ENCODE measurements around the gene COMMD8.
"Not testable (repeated sequence)": the region's sequence is repeated elsewhere in the genome, so short reads cannot be mapped to it uniquely, and the experiment has no call there.

The COMMD8 gene

DNA sequence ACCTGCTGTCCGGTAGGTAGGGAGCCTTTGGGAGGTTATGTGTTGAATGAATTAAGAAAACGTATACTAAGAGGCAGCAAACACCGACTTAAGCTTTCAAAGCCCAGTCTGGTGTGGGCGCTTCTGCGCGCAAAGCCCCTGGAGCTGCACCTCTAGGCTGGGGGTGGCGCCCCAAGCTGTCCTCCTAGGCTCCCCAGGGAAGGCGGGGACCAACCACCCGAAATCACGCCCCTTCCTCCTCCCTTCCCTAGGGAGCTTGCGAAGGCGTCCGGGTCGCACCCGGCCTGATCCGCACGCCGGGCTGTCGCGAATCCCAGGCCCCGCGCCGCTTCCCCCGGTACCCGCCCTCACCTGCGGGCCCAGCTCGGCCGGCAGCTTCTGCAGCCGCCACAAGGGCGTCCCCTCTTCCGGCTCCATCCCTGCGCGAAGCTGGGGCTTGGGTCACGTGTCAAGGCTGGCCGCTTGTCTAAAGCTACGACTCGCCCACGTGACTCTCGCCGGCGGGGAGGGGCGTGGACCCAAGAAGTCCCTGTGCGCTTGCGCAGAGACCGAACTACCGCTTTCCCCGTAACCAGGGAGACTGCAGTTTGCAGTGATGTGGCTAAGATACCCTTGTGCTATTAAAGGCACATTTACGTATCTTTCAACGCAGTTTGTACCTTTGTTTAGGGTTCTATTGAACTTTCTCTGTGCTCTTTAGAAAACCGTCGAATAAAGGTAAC is at the start of gene COMMD8:
Gene COMMD8, minus strand, starts transcription at position 468 of the 722 bp plus-strand sequence. Its CDS starts 51 bp downstream, at position 417.
- FAIRE-seq = peak; percentile 97

DNA sequence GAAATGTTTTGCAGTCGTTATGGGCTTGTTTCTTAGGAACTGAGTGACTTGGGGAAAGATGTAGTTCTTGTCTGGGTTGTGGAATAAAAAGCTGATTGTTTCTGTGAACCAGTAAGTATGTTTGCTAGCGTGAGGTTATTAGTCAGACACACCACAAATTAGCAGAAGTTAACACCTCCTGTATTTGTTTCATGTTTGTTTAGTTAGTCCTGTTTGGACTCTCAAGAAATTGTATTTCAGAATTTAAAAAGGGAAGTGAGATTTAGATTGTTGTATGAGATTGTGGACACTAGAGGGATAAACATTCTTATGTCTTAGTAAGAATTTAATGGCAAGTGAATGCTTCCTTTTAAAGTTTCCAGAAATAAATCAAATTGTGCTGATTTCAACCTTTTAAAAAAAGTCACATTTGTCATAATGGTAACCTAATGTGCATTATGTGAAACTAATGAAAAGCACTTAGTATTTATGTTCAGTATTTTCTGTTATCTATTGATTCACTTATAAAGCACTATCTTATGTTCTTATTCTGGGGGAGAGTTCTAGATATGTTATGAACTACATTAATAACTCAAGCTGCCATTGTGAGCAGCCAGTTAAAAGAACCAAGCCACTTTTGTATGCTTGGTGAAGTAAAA is 47.1 kb upstream of the COMMD8 start:
- DNase-seq (ENCODE audit: insufficient read length, low spot score) (no peak), FAIRE-seq (no peak)

More for the DNA sequence above, at the start of gene COMMD8:
- peak; percentile 94 for DNase-seq (ENCODE audit: insufficient read length, low spot score)

DNA sequence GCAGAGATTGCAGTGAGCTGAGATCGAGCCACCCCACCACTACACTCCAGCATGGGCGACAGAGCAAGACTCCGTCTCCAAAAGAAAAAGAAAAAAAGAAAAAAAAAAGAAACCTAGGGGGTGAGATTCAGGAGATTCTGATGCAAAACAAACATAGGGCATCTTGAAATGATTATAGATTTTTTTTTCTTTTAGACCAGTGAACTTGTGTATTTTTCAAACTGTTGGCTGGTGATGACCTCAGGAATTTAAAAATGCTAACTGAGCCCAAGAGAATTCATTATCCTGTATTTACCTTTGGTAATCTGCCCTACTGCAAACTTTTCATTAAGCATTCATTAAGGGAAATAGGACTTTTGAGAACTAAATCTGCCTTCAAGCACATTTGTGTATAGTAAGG is 42.2 kb upstream of the COMMD8 start:
- DNase-seq (ENCODE audit: insufficient read length, low spot score) = no peak
- FAIRE-seq = no peak

DNA sequence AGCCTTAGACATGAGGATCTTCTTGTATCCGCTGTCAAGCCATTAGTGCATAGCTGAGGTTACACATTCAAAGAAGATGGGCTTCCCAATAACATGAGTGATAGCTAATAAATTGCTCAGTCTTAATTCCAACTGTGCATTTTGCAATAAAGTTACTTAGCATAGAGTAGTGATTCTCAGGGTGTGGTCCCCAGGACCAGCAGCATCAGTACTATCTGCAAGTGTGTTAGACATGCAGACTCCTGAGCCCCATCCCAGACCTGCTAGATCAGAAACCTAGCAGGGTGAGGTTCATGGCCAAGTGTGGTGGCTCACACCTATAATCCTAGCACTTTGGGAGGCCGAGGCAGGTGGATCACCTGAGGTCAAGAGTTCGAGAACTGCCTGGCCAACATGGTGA is 41.6 kb upstream of the COMMD8 start:
- DNase-seq (ENCODE audit: insufficient read length, low spot score) = no peak
- FAIRE-seq = no peak

DNA sequence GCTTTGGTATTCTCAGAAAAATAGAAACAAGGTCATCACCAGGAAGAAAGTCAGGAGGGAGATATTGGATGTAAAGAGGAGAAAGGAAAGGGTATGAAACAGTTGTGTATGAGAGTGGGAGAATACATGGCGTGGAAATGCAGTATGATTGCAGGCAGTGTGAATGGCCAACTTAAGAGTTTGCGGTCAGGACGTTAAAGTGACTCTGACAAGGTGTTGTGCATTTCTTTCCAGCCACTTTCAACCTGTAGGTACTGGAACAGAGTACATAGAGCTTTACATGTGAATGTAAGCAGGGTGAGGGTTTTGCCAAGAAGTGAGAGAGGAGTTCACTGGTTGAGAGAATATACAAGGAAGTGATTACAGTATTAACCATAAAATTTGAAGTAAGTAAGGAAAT is 37.3 kb upstream of the COMMD8 start:
- no peak for FAIRE-seq
- no peak for DNase-seq (ENCODE audit: insufficient read length, low spot score)

DNA sequence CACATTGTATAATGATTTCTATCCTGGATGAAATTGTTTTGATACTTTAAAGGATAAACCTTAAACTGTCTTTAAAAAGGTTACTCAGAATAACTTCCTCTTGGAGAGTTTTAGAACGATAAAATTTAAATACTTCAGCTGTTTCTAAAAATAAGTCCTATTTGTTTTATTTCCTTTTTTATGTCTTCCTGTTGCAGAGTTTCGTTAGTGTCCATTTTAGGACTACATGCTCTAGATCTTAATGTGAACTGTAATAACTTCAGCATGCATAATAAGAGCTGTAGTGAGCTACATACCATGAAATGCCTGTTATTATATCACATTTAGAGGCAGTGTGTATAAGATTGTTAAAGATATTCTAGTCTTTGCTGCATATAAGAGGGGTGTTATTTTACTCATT is 36.2 kb upstream of the COMMD8 start:
- no peak for FAIRE-seq
- DNase-seq (ENCODE audit: insufficient read length, low spot score) = no peak

DNA sequence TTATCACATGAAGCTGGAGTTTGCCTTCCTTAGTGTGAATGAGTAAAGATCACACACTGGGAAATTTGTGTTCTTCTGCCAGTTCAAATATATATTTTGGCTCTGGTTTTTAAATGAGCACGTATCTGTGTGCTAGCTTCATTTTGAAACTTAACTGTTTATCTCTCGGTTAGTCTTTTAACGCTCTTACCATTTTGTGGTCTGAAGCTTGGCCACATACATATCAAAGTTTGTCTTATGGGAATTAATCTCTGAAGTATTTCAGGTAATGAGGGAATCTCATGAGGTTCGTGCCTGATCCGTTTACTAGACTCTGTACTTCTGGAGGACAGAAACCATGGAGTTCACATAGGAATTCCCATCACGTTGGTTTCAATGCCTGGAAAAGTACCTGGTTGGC is 35.4 kb upstream of the COMMD8 start:
- FAIRE-seq (no peak), DNase-seq (ENCODE audit: insufficient read length, low spot score) (no peak)

DNA sequence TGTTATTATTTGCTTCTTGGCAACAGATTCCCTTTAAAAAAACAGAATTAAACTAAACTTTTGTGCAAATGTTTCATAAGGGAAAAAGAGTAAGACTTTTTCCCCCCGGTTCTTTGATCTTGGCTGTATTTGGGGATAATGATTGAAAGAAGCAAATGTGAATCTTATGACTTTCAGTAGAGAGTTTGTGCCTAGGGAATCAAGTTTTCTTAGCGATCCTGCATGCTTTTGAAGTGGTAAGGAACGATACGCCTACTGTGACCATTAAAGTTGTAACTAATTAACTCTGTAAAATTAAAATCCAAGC is 30.6 kb upstream of the COMMD8 start:
- DNase-seq (ENCODE audit: insufficient read length, low spot score) (no peak), FAIRE-seq (no peak)

DNA sequence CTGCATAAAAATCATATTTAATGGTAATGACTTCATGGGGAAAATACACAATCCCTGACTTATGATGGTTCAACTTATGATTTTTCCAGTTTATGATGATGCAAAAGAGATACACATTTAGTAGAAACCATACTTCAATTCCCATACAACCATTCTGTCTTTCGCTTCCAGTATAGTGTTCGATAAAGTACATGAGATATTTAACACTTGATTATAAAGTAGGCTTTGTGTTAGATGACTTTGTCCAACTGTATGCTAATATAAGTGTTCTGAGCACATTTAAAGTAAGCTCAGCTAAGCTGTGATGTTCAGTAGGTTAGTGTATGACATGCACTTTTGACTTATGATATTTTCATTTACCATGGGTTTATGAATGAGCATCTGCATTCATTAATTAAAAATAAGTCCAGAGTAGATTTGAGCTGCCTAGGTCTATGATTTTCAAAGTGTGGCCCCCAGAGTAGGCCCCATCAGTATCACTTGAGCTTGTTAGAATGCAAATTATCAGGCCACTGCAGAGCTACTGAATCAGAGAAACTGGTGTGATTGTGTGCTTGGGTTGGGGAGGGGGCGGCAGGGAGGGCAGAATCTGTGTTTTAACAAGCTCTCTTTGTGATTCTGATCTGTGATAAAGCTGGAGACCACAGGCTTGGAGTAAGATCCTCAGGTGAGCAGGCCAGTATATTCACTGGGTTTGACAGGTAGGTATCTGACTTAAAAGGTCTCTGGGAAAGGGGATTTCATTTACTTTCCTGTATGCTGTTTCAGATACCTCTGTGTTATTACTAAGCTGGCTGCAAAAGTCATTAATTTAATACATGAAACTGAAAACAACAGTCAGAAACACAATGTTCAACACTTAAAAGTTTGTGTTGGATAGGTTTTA is 30.0 kb upstream of the COMMD8 start:
- FAIRE-seq (no peak), DNase-seq (ENCODE audit: insufficient read length, low spot score) (no peak)

DNA sequence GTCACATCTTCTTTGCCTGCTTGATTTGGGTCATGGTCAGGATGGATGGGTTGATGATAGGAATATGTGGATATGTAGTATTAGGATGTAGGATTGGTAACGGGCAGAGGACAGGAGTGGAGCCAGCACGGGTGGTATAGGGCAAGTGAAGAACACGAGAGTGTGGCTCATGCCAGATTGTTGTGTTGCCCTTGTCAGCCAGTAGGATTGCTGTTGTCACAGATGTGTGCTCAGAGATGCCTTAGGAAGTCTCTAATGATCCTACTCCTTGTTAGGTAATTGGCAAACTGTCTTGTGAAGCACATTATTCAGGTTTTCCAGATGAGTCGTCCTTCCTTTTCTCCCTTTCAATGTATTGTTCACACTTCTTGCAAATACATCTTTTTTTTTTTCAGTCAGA is 27.0 kb upstream of the COMMD8 start:
- no peak for DNase-seq (ENCODE audit: insufficient read length, low spot score)
- peak; percentile 90 for FAIRE-seq

DNA sequence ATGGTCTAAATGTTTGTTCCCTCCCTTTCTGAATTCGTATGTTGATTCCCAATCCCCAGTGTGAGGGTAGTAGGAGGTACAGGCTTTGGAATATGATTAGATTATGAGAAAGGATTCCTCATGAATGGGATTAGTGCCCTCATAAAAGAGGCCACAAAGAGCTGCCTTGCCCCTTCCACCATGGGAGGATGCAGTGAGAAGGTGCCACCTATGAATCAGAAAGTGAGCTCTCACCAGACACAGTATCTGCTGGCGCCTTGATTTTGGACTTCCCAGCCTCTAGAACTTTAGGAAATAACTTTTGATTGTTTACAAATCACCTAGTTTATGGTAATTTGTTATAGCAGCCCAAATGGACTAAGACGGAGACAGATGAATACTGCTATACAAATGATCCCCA is 25.2 kb upstream of the COMMD8 start:
- no peak for DNase-seq (ENCODE audit: insufficient read length, low spot score)
- no peak for FAIRE-seq

DNA sequence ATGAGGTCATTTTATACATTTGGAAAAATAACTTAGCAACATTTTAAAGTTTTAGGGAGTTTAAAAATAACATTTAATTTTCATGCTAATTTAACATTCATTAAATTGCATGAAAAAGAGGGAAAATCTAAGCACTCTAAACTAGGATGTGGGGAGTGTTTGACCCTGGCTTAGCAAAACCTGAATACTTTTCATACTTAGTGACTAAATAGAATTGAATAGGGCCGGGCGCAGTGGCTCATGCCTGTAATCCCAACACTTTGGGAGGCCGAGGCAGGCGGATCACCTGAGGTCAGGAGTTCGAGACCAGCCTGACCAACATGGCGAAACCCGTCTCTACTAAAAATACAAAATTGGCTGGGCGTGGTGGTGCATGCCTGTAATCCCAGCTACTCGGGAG is 23.2 kb upstream of the COMMD8 start:
- not testable (repeated sequence) for FAIRE-seq; DNase-seq (ENCODE audit: insufficient read length, low spot score)

DNA sequence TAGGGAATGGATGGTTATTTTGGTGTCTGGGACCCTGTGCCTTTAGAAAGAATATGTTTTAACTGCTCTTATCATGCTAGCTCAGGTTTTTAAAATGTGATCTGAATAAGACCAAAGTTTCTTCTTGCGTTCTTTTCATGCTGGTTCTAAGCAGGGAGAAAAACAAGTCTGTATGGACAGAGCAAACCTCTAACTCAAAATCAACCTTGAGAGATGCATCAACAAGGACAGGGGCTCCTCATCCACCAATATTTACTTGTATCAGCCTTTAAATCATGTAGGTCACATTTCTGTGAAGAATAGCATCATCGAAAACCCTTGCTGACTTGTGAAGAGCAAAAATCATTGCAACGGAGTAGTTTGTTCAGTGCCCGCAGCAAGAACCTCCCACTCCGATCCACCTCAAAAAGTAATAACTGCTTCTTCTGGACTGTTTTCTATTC is 22.8 kb upstream of the COMMD8 start:
- FAIRE-seq = no peak
- DNase-seq (ENCODE audit: insufficient read length, low spot score) = no peak

DNA sequence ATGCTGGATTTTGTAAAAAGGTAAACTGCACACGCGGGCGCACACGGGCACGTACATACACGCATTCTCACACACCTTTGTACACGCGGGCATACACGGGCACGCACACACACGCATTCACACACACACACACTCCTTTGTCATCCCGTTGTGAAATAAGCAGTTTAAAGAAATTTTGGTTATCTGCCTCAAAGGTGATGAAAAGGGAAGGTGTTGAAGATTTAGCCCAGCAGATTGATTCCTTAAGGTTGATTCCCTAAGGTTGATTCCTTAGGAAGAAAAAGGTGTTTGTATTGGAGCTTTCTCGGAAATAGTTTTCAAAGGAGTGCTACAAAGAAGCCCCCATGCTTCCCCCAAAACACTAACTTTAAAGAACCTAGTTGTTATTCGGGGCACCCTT is 22.3 kb upstream of the COMMD8 start:
- no peak for FAIRE-seq
- DNase-seq (ENCODE audit: insufficient read length, low spot score) = no peak

DNA sequence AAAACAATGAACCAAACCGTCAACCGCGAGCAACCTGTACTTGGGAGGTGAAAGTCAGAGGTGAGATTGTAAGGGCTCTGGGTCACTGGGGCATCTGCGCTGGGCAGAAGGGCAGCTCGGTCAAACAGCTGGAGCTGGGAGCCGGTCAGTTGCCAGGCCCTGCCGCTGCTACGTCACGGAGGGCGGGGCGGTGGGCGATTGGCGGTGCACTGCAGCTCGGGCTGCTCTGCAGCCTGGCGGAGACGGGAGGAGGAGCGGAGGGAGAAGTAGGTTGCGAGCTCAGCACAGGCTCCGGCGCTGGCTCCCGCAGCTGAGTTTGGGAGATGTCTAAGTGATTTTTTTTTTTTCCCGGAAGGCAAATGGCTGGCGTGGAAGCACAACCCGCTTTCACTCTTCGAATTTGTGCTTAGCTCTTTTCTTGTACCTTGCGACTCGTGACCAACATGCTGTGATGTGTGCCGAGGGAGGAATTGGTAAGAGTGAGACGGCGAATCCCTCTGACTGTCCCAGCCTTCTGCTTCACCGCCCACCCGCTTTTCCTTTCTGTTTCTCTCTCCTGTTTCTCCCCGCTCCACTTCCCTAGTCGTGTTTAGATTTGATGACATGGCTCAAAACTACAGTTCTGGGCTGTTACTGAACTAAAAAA is 21.7 kb upstream of the COMMD8 start, which contains the start of gene ATP10D:
Gene ATP10D, plus strand, starts transcription at position 229 of the 646 bp plus-strand sequence. CDS start 27,266 bp downstream, outside the sequence.
- DNase-seq (ENCODE audit: insufficient read length, low spot score) (peak; percentile 91), FAIRE-seq (peak; percentile 93)

DNA sequence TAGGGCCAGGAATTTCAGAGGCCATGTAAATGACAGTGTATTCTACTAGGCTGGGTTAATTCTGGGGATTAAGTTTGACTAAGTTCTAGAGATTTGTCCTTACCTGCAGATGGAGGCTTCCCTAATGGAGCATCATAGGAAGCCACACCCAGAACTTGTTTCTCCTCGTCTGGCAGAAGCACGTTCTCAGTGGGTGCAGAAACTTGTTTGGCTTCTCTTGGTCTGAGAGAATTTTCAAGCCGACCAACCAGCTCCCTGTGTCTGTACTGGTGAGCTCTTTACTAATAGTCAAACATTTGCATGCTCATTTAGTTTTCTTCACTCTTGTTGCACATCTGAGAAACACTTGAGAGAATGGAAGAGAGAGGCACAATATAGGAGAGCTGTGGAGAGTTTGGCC is 20.7 kb upstream of the COMMD8 start:
- FAIRE-seq (no peak), DNase-seq (ENCODE audit: insufficient read length, low spot score) (no peak)

DNA sequence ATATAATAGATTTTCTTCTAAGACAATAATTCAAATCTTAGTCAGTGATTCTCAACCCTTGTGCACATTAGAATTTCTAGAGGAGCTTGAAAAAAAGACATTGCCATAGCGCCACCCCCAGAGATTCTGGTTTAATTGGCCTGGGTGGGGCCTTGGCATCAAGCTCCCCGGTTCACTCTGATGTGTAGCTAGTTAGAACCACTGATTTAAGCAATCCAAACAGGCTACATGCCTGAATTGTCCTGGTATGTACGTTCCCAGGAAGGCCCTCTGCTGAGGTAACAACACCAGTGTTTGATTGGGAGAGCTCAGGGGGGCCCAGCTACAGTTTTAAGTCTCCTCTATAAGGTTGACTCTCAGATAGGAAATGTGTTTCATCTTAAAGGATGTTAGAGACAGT is 20.2 kb upstream of the COMMD8 start:
- no peak for DNase-seq (ENCODE audit: insufficient read length, low spot score)
- FAIRE-seq = no peak

DNA sequence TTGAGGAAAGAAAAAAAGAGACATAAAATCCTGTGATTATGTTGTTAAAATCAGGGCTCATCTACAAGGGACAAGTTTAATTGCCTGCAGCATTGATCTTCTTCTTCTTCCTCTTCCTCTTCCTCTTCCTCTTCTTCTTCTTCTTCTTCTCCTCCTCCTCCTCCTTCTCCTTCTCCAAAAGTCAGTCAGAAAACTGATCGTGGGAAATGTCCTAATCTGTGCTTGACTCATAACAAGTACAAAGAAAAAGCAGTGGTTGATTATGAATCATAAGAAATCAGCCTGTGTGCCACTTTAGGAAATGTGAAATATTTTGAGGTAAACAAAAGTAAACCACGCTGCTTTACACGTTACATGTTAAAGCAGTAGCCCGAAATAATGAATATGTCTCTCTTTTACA is 18.8 kb upstream of the COMMD8 start:
- no peak for FAIRE-seq
- DNase-seq (ENCODE audit: insufficient read length, low spot score) = no peak

DNA sequence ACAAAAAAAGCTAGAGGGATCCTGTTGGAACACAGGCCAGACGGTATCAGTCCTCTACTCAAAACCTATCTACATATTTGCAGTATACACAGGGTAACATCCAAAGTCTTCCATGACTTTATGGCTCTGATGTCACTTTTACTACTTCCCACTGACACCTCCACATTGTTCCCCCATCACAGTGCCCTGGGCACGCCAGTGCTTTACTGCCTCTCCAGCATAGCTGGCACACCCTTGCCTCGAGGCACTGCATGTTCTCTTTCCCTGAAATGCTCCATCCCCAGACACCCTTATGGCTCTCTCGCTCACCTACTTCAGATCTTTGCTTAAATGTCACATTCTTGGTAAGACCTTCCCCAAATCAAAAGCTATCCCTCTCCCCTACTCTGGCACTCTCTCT is 15.3 kb upstream of the COMMD8 start:
- FAIRE-seq (no peak), DNase-seq (ENCODE audit: insufficient read length, low spot score) (no peak)

DNA sequence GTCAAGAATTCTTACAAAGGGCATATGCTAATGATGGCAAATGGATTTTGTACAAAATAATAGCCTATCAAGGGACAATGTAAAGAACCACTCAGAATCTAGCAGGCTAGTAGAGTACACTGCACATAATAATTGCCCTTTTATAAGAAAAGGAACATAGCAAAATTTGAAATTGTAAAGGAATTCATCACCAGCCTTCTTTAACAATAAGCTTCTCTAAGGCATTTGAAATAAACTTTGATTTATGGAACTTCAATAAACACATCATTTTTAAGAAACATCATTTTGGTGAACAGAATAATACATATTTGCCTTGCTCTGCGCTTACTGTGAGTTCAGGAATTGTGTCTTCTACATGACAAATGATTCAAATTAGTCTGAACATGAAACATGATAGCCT is 11.9 kb upstream of the COMMD8 start:
- FAIRE-seq = no peak
- no peak for DNase-seq (ENCODE audit: insufficient read length, low spot score)

DNA sequence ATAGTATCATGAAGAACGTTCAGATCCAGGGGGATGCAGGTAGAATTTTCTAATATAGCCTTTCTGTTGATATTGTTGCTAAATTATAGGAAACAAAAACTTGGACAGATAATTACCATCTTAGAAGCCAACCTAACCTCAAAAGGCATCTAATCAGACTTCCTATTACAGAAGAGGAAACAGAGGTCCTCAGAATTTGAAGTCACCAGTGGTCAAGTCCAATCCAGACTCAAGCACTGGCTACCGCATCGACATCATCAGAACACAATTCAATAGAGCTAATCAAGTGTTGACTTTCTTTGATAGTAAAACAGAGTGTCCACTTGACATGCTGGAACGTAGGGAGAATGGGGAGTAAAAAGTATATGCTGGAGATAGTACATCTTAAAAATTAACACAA is 11.3 kb upstream of the COMMD8 start:
- no peak for FAIRE-seq
- DNase-seq (ENCODE audit: insufficient read length, low spot score) = no peak
